NK-92 (cell line): ENCODE data around the gene TRA2B.
A peak's percentile ranks its signal among the peaks of the same experiment; 100 is the strongest.

Experiments
- DNase-seq: peaks from one replicate; lab custom pipeline; 2025; ENCODE audit not compliant: unreplicated experiment; lab: John Stamatoyannopoulos, UW

TRA2B gene

DNA sequence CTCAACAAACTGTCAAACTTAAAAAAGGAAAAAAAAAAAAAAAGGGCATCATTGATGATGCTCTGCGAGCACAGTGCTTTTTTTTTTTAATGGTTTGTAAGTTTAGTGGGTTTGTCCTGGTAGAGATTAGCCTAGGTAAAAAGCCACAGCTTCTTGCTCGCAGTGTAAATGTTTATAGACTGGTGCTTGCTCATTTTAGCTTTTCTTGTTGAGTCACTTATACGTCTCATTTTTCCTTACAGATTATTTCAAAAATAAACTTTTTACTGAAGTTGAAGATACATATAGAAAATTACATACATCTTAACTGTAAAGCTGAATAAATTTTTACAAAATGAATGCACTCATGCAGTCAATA is 16.5 kb upstream of the TRA2B start:
- DNase-seq, result no peak

DNA sequence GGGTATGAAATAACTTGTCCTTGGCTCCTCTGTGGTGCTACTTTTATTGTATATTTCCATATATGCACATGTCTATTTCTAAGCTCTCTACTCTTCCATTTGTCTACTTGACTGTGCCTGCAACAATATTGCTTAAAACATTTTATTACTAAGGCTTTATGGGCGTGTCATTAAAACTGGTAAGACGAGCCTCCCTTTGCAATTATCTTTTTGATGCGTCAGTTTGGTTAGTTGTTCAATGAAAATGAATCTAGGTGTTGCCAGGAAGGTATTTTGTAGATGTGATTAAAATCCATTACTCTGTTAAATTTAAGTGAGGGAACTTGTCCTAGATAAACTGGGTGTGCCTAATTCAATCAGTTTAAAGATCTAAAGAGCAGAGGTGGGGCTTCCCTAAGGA is 12.9 kb upstream of the TRA2B start:
- no peak for DNase-seq

DNA sequence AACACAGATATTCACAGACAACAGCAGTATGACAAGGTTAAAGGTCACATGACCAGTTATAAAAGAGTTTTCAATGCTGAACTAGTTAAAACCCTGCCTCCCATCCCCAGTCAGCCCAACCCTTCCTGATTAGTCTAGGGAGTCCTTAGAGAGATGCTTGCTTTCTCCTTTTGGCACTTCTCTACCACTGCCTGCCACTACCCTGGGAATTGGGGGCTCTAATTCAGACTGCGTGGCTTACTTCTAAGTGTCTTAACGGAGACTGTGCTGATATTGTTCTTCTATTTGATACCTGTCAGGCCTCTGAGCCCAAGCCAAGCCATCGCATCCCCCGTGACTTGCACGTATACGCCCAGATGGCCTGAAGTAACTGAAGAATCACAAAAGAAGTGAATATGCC is 11.7 kb upstream of the TRA2B start:
- DNase-seq, result no peak

DNA sequence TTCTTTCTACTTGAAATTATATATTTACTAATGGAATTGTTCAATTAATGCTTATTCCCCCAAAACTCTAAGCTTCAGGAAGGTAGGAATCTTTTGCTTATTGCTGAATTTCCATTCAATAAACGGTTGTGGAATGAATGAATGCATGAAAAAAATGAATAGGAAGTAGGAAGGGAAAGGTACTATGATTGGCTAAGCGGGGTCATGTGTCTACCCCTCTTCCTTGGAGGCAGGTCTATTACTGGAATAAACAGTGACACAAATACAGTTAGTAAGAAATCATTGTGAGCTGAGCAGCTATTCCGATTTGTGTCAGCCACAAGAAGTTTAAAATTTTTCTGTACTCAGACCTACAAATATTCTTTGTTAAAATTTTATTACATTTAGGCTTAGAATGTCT is 10.5 kb upstream of the TRA2B start:
- no peak for DNase-seq

DNA sequence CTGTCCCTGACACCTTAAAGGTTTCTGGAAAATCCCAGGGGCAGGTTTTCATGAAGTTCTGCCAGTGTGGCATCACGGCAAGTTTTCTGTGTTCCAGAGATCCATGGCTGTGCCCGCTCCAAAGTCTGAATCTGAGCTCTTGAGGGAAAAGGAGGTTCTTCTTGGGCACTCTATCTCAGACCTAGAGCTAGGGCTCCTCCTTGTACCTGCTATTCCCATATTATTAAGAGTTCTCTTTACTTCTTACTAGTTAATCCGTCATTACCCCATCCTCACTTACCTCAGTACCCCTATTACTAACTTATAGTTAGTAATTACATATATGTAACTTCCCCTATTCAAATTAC is 5.9 kb upstream of the TRA2B start:
- no peak for DNase-seq

DNA sequence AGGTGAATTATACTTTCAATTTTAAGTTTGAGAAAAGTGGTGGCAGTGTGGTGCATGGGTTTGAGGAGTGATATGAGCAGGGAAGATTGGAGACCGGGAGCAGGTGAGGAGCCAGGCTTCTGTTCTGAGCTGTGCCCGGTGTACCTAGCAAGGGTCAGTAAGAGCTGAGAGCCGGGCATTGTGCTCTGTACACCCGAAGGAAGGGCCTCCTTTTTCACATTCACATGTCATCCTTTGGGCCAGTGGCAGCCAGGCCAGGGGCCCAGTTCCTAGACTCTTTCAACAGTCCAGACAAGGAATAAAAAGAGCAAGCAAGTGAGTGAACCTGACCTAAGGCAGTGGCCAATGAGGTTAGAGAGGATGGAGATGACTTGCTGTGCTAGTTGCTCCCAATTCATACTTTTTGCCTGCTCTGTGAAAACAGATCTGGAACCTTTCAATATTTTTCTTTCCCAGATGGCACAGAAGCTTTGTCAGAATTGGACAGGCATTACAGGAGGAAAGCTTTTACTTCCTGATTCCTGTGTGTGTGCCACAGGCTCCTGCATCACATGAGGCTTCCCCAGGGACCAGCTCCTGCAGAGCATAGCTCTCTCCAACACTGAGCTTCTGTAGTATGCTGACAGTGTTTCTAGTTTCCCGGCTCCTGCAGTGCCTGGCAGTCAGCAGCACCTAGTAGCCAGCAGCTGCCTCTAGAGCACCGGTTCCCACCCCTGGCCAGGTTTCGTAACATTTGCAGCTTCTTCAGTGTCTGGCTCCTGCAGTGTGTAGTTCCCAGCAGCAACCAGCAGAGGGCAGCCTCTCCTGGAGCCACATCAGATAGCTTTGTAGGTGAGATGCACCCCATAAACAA is 5.3 kb upstream of the TRA2B start:
- DNase-seq, result peak; percentile 16

DNA sequence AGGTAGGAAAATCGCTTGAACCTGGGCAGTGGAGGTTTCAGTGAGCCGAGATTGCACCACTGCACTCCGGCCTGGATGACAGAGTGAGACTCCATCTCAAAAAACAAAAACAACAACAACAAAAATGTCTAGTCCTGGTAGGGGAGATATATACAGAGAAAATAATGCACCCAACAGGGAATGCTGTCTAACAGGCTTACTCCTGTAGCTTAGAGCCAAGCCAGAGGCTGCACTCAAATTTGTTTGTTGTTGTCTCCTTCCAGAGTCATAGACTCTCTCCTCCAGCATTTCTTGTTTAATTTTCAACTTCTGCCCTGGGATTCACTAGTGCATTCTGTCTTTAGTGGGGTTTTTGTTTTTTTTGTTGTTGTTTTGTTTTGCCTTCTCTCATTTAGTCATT is 4.6 kb upstream of the TRA2B start:
- no peak for DNase-seq

DNA sequence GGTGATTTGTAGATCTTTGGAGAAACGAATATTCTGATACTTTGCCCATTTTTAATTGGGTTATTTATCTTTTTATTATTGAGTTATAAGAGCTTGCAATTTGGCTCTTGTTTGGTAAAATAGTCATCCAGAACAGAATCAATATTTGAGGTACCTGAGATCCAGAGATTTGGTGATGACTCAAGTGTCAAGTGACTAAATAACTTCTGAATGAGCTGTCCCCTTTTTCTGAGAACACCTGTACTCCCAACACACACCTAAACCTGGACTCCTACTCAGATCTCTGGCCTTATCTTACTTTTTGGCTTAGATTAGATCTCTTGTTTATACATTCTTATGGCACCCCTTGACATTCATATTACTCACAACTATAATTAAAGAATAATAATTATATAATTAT is 3.1 kb upstream of the TRA2B start:
- DNase-seq, result no peak

DNA sequence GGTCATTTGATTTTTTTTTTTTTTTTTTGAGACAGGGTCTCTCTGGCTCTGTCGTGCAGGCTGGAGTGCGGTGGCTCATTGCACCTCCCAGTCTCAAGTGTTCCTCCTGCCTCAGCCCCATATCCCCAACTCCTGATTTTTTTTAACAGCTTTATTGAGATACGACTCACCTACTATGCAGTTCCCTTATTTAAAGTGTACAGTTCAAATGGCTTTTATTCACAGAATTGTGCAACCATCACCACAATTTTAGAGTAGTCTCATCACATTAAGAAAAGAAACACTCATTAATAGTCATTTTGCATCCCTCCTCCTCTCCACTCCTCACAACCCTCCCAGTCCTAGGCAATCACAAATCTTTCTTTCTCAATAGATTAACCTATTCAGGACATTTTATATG is 1.9 kb upstream of the TRA2B start:
- DNase-seq, result no peak

DNA sequence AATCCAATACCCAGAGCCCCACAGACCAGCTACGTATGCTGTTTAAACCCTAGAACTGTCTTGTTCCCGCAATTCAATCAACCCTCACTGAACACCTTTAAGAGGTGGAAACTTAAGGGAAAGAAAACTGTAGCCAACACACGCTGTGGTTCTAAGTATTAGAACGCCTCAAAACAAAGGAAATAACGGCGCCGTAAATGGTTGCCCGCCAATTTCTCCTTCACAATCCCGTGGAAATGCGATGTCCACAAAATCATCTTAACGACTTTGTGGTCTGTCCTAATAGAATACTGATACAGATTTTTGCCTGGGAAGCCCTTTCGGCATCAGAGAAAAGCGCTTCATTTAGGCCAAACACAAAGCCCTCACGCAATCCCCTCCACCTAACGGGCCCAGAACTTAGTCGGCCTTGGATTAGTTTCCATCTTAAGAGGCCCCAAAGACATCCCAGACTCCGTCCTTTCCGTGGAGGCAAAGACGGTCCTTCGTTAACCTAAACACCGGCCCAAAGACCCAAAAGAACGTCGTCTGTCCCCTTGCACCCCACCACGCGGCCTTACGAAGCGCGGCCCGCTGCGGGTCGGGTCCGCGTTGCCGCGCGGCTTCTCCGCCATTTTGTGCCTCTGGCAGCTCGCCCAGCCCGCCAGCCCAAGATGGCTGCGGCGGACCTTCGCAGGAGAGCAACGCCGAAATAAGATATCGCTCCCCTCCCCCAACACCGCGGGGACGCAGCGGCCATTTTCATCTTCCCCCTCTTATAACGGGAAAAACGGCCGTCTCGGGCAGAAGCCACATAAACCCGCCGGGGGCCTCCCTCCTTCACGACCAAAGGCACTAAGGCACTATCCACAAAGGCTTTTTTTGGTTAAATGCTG is 763 bp downstream of the TRA2B start:
- peak; percentile 23 for DNase-seq

DNA sequence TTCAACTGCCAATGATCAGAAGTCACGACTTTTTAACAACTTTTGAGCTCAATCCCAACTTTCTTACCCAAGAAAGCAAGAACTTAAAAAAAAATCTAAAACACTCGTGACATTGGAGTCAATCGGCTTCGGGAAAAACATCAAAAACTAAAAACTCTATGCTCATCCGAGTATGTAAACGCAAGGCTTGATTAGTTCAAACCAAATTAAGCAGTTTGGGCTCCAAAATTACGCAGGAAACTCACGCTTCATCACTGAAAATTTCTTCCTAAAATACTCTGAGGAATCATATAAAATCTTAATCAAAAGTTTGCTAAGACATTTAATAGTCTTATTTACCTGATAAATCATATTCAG is 1.6 kb downstream of the TRA2B start:
- DNase-seq, result no peak

DNA sequence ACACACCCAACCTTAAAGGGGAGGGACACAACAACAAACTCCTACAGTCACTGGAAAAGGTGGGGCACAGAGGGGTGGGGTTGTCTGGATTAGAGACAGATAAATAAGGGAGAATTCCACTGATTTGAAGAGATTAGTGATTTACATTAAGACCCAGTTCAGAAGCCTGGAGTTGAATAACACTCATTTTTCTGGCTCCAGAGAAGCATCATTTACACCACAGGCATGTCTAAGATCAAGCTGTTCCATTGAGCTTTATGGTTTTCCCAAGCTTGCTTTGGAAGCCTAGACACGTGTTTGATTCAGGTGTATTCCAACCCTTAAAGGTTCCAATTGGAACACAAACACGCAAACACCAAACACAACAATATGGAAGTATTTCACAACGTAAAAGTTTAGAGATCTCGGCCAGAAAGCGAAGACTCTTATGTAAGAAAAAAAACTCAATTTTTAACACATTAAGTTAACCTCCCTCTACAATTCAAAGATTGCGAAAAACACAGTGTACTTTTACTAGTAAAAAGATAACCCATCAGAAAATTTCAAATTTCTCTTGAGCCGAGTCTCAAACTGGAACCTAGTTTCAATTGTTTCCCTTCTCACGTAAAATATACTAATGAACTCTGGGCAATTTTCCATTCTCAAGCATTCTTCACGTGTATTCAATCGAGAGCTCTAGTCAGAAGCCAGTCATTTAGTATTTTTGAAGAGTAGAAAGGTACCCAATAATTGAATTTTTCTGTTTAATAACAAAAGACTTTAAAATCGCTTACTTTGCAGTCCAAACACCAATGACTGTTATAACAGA is 2.1 kb downstream of the TRA2B start:
- DNase-seq, result no peak

DNA sequence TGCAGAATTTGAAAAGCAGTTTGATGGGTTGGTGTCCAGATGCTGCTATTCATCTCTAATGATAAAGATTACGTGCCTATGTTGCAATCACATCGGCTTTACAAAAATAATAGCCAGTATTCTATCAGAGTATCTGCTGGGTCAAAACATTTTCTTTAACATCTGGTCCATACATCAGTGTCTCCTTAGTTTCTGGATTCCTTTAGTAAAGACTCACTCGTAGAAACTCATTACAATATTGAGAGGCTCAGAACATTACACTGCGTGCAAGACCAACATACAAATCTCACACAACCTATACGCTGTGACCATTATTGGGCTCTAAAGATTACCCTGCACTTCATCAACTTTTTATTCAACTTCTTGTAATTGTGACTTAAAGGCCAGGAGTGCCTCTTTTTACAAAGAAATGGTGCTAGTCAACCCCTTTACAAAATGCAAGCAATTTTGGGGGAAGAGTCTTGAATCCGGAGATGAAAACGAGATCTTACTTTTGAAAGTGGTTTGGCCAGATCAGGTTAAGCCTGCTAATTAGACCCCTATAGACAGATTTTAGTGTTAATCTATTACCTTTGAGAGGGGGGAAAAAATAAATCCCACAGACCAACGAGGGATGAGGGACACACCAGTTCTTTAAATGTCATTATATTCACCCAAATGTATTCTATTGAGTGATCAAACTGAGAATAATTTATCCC is 2.9 kb downstream of the TRA2B start:
- no peak for DNase-seq

DNA sequence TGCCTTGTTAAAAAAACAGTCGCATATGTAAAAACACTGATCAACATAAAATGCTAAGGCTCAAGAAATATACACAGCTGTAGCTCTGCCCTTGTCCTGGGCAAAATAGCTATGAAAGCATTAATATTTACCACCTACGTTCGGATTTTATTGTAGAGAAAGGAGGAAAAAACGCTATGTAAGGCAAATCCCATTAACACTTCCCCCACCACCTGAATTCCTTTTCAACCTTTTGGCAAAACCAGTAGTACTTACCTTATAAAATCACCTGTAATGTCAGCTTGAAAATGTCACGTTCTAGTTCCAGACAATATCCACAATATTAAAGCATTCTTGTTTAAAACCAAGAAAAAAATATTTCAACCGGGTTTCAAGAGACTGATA is 3.6 kb downstream of the TRA2B start:
- no peak for DNase-seq

DNA sequence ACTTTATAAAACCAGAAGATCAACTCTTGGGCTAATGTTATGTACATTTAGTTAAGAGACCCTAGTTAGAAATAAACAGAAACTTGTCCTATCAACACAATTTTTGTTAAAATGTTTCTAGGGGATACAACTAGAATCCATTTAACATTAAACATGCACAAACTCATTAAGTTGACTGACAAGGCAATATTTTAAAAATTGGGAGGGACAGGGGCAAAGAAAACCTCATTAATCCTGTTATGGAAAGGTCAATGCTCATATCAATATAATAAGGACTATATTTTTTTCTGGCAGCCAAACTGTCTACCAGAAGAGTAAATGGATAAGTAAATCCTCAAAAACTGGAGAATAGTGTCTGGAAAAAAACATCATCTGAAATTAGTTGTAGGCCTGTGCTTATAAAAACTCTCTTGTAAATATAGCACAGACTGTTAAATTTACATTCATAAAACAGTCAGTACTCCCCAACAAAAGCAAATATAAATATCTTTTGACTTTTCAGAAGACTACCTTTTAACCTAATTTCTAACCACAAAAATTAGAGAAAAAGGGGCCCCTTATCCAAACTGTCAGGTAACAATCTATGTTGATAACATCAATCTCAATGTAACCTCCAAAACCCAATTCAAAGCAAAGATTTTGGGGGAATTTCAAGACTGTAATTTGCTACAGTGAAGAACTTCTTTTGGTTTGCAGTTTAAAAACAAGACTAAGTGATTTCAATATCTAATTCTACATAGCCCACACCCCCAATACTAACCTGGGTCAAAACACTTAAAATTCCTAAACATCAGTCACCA is 4.2 kb downstream of the TRA2B start:
- no peak for DNase-seq

DNA sequence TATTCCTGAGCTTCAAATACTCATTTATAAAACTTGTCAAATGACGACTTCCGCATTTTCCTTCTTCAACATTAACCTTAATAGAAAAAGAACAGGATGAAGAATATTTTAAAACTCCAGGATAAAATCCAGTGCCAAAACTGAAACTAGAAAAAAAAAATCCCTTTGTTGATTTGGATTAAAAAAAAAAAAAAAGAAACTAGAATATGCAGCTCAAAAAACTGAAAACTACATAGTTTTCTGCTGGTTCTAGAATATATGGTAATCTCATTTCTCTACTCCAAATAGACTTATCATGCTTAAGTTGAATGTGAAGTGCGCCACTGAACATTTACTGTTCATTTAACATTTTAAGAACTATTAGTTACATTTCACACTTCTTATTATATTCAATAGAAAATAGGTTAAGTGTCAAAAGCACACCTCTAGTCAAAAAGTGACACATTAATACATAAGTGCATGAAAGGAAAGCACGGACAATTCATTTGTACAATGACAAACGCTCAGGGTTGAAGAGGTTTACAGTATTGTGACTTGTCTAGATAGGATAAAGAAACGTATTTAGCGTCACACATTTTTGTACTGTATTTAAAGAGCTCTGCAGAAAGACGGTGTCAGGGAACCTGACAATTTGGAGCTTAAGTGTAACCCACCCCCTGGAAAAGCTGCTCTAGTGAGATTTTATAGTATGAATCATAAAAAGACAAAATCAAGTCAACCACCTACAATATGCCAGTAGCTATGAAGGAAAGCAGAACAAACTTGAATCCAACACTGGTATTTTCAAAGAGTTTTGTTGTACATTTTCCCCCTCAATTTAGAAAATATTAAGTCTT is 5.8 kb downstream of the TRA2B start:
- DNase-seq, result no peak

DNA sequence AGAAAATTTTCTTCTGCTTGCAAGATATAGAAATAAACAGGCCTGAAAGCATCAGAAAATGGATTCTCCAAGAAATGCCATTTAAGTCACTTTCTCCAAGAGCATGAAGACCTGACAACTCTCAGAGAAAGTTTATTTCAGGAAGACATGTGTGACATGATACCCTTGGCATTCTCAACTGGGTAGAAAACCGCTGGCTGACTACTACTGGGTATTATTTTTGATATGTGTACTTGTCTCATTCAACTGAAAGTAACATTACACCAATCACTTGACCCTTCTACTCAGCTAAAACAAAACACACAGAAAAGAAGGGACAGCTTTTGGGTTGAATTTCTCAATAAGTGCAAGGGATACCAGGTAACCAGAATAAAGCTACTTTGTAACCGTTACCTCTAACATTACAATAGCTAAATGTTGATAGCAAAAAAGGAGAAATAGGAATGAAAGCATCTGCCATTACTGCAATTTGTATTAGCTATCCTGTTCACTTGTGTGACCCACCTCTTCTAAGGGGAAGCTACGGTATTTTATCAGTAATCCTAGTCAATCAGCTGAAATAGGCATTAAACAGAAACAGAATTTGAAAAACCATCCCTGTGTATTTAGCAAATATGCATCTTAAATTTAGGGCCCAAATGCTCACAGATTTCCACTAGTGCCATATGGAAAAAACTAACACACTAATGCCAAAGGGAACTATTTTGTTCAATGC is 7.3 kb downstream of the TRA2B start:
- no peak for DNase-seq

DNA sequence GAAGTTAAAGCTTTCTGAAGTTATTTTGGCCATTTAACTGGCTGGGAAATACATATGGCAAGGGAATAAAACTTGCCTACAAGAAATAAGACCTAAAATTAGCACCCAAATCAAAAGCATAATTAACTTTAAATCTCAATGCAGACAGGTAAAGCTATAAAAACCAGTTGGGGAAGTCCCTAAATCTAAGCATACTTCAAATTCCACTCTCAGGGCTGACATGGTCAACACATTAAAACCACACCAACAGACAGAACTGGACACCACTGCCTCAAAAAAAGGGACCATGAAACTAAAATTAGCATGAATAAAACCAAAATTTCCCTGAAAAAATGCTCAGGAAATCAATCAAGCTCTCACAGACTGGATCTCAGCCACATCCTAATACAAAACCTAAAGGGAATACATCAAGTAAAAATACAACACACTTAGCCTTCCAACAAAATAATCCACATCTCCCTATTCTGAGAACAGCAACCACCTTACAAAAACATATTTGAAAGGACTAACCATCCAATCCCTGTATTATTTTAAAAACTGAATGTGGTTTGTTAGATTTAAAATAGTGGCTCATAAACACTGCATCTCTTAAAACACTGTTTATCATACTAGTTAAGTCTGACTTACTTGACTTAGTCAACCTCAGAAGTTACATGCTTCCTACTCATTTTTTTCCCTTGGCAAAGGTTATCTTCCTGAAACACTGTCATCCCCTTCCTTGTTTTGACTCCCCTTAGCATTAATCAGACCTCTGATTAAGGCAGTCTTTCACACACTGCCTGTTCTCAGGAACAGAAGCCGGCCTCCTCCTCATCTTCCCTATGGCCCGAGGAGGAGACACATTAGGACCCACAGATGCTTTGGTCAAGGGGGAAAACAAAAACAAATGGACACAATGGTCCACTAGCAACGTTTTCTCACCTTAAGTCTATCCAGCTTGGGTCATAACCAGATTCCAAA is 8.3 kb downstream of the TRA2B start:
- DNase-seq, result no peak
